GM06990 (cell line): ENCODE measurements around the gene LHX2.

Experiments used
- DNase-seq: peaks from one replicate; pipeline ENCODE4 v3.0.0-alpha.2; 2011; ENCODE audit not compliant: insufficient read length; ENCODE audit errors: extremely low read depth
- H3K27me3 ChIP-seq: replicated peaks from 2 replicates; pipeline ENCODE4 v1.6.0; 2011; ENCODE audit warnings: low read length; ENCODE audit not compliant: control insufficient read depth, insufficient read depth
- H3K36me3 ChIP-seq: 2 replicates; pipeline ENCODE4 v1.5.1; 2011; ENCODE audit warnings: low read length; ENCODE audit not compliant: control insufficient read depth, insufficient read depth
- H3K4me3 ChIP-seq: replicated peaks from 2 replicates; pipeline ENCODE4 v1.5.1; 2011; ENCODE audit warnings: low read depth, mild to moderate bottlenecking, control low read depth, low read length
- TF ChIP-seq, protein P1 (sequence below): IDR thresholded peaks from 2 replicates; pipeline ENCODE4 v1.5.1; 2011; ENCODE audit warnings: low read length, control low read depth, mild to moderate bottlenecking, inconsistent platforms; ENCODE audit not compliant: insufficient read depth, poor library complexity, severe bottlenecking

The LHX2 gene

GRCh38 chr9:124045830-124046177, 34.2 kb downstream of the LHX2 start:
- no peak overlapping the region for H3K4me3 ChIP-seq
- H3K27me3 ChIP-seq: no peaks in the 10 kb centered on the region; the same call in 1 of the 2 replicates
- no peak for DNase-seq
- H3K36me3 ChIP-seq: no peaks in the 10 kb centered on the region
- TF ChIP-seq, protein P1, sequence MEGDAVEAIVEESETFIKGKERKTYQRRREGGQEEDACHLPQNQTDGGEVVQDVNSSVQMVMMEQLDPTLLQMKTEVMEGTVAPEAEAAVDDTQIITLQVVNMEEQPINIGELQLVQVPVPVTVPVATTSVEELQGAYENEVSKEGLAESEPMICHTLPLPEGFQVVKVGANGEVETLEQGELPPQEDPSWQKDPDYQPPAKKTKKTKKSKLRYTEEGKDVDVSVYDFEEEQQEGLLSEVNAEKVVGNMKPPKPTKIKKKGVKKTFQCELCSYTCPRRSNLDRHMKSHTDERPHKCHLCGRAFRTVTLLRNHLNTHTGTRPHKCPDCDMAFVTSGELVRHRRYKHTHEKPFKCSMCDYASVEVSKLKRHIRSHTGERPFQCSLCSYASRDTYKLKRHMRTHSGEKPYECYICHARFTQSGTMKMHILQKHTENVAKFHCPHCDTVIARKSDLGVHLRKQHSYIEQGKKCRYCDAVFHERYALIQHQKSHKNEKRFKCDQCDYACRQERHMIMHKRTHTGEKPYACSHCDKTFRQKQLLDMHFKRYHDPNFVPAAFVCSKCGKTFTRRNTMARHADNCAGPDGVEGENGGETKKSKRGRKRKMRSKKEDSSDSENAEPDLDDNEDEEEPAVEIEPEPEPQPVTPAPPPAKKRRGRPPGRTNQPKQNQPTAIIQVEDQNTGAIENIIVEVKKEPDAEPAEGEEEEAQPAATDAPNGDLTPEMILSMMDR: no peak

DNA sequence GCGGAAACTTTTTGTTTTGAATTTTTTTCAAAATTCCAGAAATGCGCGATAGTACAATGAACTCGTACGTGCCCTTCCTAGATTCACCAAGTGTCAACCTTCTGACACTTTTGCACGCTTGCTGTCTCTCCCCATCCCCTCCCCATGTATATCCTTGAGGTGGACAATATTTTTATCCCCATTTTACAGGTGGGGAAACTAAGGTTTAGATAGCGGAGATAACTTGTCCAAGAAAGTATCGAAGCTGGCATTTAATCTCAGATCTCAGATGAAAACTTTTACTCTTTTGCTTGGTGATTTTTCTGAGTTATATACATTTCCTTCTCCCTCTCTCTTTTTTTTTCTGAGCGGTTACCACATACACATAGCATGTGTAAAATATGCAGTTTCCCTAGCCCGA, 34.6 kb downstream of the LHX2 start:
- TF ChIP-seq, protein P1: no peak
- Histone ChIP-seq H3K36me3 (no peaks in the 10 kb centered on the region), H3K4me3 (no peak overlapping the region), H3K27me3 (no peaks in the 10 kb centered on the region; the same call in 1 of the 2 replicates)
- DNase-seq: no peak

GRCh38 chr9:124047251-124047672, 35.7 kb downstream of the LHX2 start:
- Histone ChIP-seq H3K36me3 (no peaks in the 10 kb centered on the region), H3K27me3 (no peaks in the 10 kb centered on the region; the same call in 1 of the 2 replicates), H3K4me3 (no peak overlapping the region)
- TF ChIP-seq, protein P1: no peak
- no peak for DNase-seq

DNA sequence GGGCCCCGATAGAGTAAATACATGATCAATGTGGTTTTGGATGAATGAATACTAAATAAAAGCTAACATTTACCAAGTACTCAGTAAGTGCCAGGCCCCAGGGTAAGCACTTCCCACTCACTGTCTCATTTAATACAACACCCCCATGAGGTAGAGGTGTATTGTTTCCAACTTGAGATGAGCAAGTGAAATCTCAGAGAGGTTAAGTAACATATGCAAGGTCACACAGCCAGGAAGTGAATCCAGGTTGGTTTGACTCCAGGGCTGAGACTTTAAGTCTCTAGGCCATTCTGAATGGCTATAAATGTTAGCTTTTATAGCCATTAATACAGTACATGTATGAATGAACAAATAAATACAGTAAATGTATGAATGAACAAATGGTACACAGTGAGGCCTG, 39.4 kb downstream of the LHX2 start:
- no peaks in the 10 kb centered on the region for H3K36me3 ChIP-seq
- no peak for DNase-seq

GRCh38 chr9:124052401-124052800, 40.8 kb downstream of the LHX2 start:
- H3K27me3 ChIP-seq: no peaks in the 10 kb centered on the region; the same call in 1 of the 2 replicates
- no peak for DNase-seq
- no peak overlapping the region for H3K4me3 ChIP-seq
- H3K36me3 ChIP-seq: no peaks in the 10 kb centered on the region
- TF ChIP-seq, protein P1: no peak

More for the DNA sequence above, 39.4 kb downstream of the LHX2 start:
- H3K4me3 ChIP-seq: no peak overlapping the region
- TF ChIP-seq, protein P1: no peak
- H3K27me3 ChIP-seq: no peaks in the 10 kb centered on the region; the same call in 1 of the 2 replicates
